LNCaP clone FGC (cell line): ENCODE data around the gene PALM3.

Experiments used
- DNase-seq: peaks from one replicate; pipeline ENCODE4 v3.0.0-alpha.2; 2011; ENCODE audit warnings: low read depth
- H3K4me3 ChIP-seq: 2 replicates; pipeline ENCODE4 v1.5.1; 2011; ENCODE audit warnings: mild to moderate bottlenecking, low read depth, low read length, control low read depth
- TF ChIP-seq, protein P1 (sequence below): IDR thresholded peaks from 2 replicates; pipeline ENCODE4 v1.5.1; 2012; ENCODE audit warnings: mild to moderate bottlenecking; ENCODE audit not compliant: control insufficient read depth, insufficient read depth; ENCODE audit errors: extremely low read depth

PALM3 gene

DNA sequence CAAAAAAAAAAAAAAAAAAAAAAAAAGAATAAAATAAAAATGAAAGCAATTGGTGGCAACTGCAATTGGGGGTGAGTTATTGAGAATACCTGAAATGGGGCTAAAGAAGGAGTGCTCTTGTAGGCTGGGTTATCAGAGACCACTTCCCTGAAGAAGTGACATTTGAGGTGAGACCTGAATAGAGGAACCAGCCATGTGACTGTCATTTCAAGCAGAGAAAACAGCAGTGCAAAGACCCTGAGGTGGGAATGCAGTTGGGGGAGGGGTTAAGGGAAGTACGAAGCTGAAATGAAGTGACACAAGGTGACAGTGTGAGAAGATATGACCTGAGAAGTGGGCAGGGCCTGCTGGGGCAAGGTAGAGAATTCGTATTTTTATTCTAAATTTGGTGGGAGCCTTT is 4.3 kb upstream of the PALM3 start:
- TF ChIP-seq, protein P1, sequence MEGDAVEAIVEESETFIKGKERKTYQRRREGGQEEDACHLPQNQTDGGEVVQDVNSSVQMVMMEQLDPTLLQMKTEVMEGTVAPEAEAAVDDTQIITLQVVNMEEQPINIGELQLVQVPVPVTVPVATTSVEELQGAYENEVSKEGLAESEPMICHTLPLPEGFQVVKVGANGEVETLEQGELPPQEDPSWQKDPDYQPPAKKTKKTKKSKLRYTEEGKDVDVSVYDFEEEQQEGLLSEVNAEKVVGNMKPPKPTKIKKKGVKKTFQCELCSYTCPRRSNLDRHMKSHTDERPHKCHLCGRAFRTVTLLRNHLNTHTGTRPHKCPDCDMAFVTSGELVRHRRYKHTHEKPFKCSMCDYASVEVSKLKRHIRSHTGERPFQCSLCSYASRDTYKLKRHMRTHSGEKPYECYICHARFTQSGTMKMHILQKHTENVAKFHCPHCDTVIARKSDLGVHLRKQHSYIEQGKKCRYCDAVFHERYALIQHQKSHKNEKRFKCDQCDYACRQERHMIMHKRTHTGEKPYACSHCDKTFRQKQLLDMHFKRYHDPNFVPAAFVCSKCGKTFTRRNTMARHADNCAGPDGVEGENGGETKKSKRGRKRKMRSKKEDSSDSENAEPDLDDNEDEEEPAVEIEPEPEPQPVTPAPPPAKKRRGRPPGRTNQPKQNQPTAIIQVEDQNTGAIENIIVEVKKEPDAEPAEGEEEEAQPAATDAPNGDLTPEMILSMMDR: no peak
- no peak overlapping the region for H3K4me3 ChIP-seq
- DNase-seq: no peak

- DNase-seq: no peak
- no peak overlapping the region for H3K4me3 ChIP-seq
- TF ChIP-seq, protein P1: no peak
Measured at GRCh38 chr19:14063105-14063504, 1.2 kb upstream of the PALM3 start.

GRCh38 chr19:14062558-14062855 is 631 bp upstream of the PALM3 start:
- no peak overlapping the region for H3K4me3 ChIP-seq
- TF ChIP-seq, protein P1: no peak
- DNase-seq: no peak

DNA sequence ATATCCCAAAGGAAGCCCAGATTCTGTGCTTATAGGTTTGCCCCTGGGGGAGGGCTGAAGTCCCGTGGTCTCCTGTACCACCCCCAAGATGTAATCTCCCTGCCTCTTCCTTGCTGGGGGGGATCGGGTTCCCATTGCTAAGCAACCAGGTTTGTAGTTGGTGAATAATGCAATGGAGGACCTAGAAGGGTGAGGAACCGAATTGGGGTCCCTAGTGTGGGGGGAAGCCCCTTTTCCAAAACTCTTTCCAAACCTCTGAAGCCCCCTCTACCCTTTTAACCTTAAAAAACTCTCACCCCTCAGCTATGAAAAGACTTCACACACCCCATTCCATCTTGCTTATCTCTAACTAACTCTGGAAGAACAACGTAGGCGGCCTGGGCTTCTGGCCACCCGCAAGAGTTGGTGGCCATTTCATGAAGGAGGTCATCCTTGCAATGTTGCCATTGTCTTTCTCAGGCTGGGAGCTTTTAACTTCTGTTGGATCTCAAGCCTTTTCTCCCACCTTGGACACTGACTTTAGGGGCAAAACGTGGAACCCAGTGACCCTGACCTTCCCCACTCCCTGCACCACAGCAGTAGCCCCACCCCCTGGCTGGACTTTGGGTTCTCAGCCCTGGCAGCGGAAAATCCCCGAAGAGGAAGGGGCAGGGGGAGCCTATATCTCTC is 661 bp downstream of the PALM3 start:
- DNase-seq: no peak
- TF ChIP-seq, protein P1: no peak
- H3K4me3 ChIP-seq: no peak overlapping the region

GRCh38 chr19:14059652-14060155 is 2.2 kb downstream of the PALM3 start:
- H3K4me3 ChIP-seq: no peak overlapping the region
- DNase-seq: no peak

GRCh38 chr19:14059093-14059480 is 2.8 kb downstream of the PALM3 start:
- no peak for DNase-seq
- H3K4me3 ChIP-seq: no peak overlapping the region
- TF ChIP-seq, protein P1: peak; percentile 58

More at GRCh38 chr19:14059652-14060155, 2.2 kb downstream of the PALM3 start:
- TF ChIP-seq, protein P1: no peak
